Endodermal cell (in vitro differentiated cells): ENCODE results near the gene MMADHC. TPM values are rescaled to one million over a fixed set of nuclear protein-coding genes. Genes with fewer than 3 reads are reported as not detected.

Experiments
- DNase-seq: peaks from one replicate; pipeline ENCODE4 v3.0.0-alpha.2; 2017
- H3K27ac ChIP-seq: 2 replicates; pipeline ENCODE4 v1.5.1; 2013; ENCODE audit warnings: mild to moderate bottlenecking, low read depth, low read length, moderate library complexity
- H3K27me3 ChIP-seq: 2 replicates; pipeline ENCODE4 v1.6.1; 2013; ENCODE audit warnings: mild to moderate bottlenecking, low read length, moderate library complexity; ENCODE audit not compliant: insufficient read depth, control insufficient read depth, poor library complexity, severe bottlenecking
- H3K36me3 ChIP-seq: 2 replicates; pipeline ENCODE4 v1.7.0; 2013; ENCODE audit warnings: mild to moderate bottlenecking, low read length, moderate library complexity; ENCODE audit not compliant: control insufficient read depth, insufficient read depth
- H3K4me1 ChIP-seq: one replicate; pipeline ENCODE4 v1.7.0; 2013; ENCODE audit warnings: low read length; ENCODE audit not compliant: control insufficient read depth, insufficient read depth
- H3K4me3 ChIP-seq: 2 replicates; pipeline ENCODE4 v1.5.1; 2013; ENCODE audit warnings: mild to moderate bottlenecking, low read length, moderate library complexity
- H3K9ac ChIP-seq: 2 replicates; pipeline ENCODE4 v1.6.1; 2013; ENCODE audit warnings: mild to moderate bottlenecking, low read length, moderate library complexity; ENCODE audit not compliant: poor library complexity, severe bottlenecking; ENCODE audit errors: extremely low read depth
- H3K9me3 ChIP-seq: 2 replicates; pipeline ENCODE4 v1.6.1; 2013; ENCODE audit warnings: mild to moderate bottlenecking, low read length, moderate library complexity; ENCODE audit not compliant: control insufficient read depth
- H3K27ac Mint-ChIP-seq: 2 replicates; pipeline ENCODE4 v1.8.0; 2020; ENCODE audit warnings: mixed read lengths
- H3K27me3 Mint-ChIP-seq: 2 replicates; pipeline ENCODE4 v1.8.0; 2021; ENCODE audit warnings: mild to moderate bottlenecking, mixed read lengths; ENCODE audit not compliant: insufficient read depth
- H3K36me3 Mint-ChIP-seq: 2 replicates; pipeline ENCODE4 v1.8.0; 2020; ENCODE audit warnings: low read depth, mixed read lengths
- H3K4me1 Mint-ChIP-seq: 2 replicates; pipeline ENCODE4 v1.8.0; 2020; ENCODE audit warnings: mixed read lengths
- H3K4me3 Mint-ChIP-seq: 2 replicates; pipeline ENCODE4 v1.8.0; 2020; ENCODE audit warnings: mild to moderate bottlenecking, moderate library complexity, mixed read lengths
- H3K9me3 Mint-ChIP-seq: 2 replicates; pipeline ENCODE4 v1.8.0; 2020; ENCODE audit warnings: mild to moderate bottlenecking, mixed read lengths
- WGBS, 2 experiments: methylation state at CpG; one replicate each; pipeline versions ENCODE4 v1.1.5 to v1.1.7; 2013; ENCODE audit warnings: missing lambda C conversion rate in 2 of 2, mixed read lengths in 1 of 2; ENCODE audit not compliant: insufficient coverage in 1 of 2, insufficient read length in 1 of 2; 5-methylcytosine and 5-hydroxymethylcytosine counted together
- total RNA-seq, 2 donors: library from RNA; stranded (reverse); fragmentation: NEBNext Ultra II Directional in 1 of 2; extraction: Animal tissue kit (Norgen Biotek cat#: 25700) in 1 of 2; gene quantifications; 2 replicates in 1 of 2; 3 replicates in 1 of 2; pipeline ENCODE4 v1.2.1, GENCODE V29; 2021
- TF ChIP-seq, protein P1 (sequence below): fragments of 200-600 bp; sonication (generic); conservative IDR thresholded peaks from 2 replicates; pipeline ENCODE4 v1.5.0; 2021; ENCODE audit warnings: antibody characterized with exemption, mild to moderate bottlenecking

MMADHC gene
- total RNA-seq, 2 donors from 2014 or later, result 105 to 108 TPM

DNA sequence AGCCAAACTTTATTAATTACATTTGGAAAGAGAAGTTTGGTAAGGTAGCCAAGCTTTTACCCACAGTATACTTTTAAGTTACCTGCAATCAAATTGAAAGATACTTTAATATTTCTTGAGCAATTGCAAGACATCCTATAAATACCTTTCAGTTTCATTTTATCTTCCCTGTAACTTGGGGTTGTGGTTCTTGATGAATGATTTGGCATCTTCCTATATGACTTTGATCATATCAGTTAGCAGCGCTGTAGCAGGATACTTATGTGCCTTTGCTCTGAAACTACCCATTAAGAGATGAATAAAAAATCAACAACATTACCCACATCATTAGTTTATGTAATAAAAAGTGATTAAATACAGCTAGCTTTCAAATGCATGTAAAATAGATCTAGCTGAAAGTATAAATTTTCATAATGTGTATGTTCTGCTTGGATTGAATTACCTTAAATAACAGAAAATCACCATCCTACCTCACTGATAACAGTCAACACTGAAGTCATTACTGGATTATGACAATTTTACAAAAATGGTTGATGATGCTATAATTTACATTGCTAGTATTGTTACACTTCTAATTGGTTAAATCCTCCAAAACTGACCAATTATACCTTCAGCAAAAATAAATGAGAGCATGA is 50.4 kb downstream of the MMADHC start:
- no peak overlapping the region for H3K4me3 ChIP-seq
- TF ChIP-seq, protein P1, sequence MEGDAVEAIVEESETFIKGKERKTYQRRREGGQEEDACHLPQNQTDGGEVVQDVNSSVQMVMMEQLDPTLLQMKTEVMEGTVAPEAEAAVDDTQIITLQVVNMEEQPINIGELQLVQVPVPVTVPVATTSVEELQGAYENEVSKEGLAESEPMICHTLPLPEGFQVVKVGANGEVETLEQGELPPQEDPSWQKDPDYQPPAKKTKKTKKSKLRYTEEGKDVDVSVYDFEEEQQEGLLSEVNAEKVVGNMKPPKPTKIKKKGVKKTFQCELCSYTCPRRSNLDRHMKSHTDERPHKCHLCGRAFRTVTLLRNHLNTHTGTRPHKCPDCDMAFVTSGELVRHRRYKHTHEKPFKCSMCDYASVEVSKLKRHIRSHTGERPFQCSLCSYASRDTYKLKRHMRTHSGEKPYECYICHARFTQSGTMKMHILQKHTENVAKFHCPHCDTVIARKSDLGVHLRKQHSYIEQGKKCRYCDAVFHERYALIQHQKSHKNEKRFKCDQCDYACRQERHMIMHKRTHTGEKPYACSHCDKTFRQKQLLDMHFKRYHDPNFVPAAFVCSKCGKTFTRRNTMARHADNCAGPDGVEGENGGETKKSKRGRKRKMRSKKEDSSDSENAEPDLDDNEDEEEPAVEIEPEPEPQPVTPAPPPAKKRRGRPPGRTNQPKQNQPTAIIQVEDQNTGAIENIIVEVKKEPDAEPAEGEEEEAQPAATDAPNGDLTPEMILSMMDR, result no peak
- peaks cover 8% of the 10 kb centered on the region for H3K27me3 Mint-ChIP-seq
- no peak overlapping the region for H3K27ac ChIP-seq
- no peaks in the 10 kb centered on the region for H3K4me1 Mint-ChIP-seq
- no peak for DNase-seq
- no peak overlapping the region for H3K27ac Mint-ChIP-seq
- WGBS, 2 experiments, result 0% methylated on average over 1 of the region's 1 CpG; no CpG with 5 or more reads in 1 of the 2 experiments
- no peaks in the 10 kb centered on the region for H3K9me3 Mint-ChIP-seq
- no peaks in the 10 kb centered on the region for H3K36me3 ChIP-seq
- no peaks in the 10 kb centered on the region for H3K36me3 Mint-ChIP-seq
- H3K9me3 ChIP-seq, result no peaks in the 10 kb centered on the region
- H3K27me3 ChIP-seq, result peaks cover 7% of the 10 kb centered on the region
- H3K4me3 Mint-ChIP-seq, result no peak overlapping the region
- no peak overlapping the region for H3K9ac ChIP-seq
- no peaks in the 10 kb centered on the region for H3K4me1 ChIP-seq

DNA sequence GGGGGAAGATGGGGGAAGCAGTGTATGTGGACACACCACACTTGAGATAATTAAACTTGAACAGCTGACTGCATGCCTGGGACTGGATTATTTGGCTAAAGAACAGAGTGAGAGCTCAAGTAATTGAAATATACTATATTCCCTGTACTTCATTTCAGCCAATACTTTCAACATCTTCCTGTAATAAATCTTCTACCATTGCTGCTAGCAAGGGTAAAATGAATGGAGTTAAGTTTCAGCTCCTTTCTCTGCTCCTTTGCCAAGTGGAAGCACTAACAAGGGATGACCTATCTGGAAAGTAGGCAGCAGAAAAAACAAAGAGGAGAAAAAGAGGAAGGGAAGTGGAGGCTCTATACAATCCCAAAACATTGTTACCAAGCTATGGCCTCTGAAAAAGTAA is 50.9 kb downstream of the MMADHC start:
- peaks cover 8% of the 10 kb centered on the region for H3K27me3 Mint-ChIP-seq
- no peak overlapping the region for H3K9ac ChIP-seq
- H3K4me1 Mint-ChIP-seq, result no peaks in the 10 kb centered on the region
- no peaks in the 10 kb centered on the region for H3K36me3 Mint-ChIP-seq
- H3K9me3 ChIP-seq, result no peaks in the 10 kb centered on the region
- no peaks in the 10 kb centered on the region for H3K4me1 ChIP-seq
- no peak for DNase-seq
- no peak overlapping the region for H3K27ac ChIP-seq
- no peak overlapping the region for H3K4me3 ChIP-seq
- TF ChIP-seq, protein P1, result no peak
- no peak overlapping the region for H3K27ac Mint-ChIP-seq
- no peaks in the 10 kb centered on the region for H3K9me3 Mint-ChIP-seq
- no peak overlapping the region for H3K4me3 Mint-ChIP-seq
- peaks cover 7% of the 10 kb centered on the region for H3K27me3 ChIP-seq
- H3K36me3 ChIP-seq, result no peaks in the 10 kb centered on the region

DNA sequence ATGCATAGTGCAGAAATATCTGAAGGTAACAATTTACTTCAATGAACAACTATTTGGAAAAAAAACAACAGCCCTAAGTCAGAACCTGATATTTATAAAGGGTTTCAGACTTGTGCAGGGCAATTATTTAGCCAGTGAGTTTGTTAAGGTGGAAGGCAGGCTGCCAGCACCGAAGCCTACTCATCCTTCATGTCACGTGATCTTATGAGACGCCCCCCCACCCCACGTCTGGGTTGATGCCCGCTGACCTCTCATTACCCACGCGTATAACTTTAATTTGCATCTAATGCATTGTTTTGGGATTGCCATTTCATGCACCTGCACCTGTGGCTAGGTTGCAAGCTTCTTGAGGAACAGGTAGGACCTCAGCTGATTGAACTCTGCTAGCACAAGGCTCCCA is 52.9 kb downstream of the MMADHC start:
- Histone ChIP-seq H3K4me3 (no peak overlapping the region), H3K27me3 (peaks cover 7% of the 10 kb centered on the region), H3K4me1 (no peaks in the 10 kb centered on the region), H3K27ac (no peak overlapping the region), H3K9me3 (no peaks in the 10 kb centered on the region), H3K36me3 (no peaks in the 10 kb centered on the region), H3K9ac (no peak overlapping the region)
- no peaks in the 10 kb centered on the region for H3K4me1 Mint-ChIP-seq
- H3K9me3 Mint-ChIP-seq, result no peaks in the 10 kb centered on the region
- TF ChIP-seq, protein P1, result no peak
- H3K4me3 Mint-ChIP-seq, result no peak overlapping the region
- no peak for DNase-seq
- no peaks in the 10 kb centered on the region for H3K36me3 Mint-ChIP-seq
- peaks cover 8% of the 10 kb centered on the region for H3K27me3 Mint-ChIP-seq
- WGBS, 2 experiments, result 86% methylated on average over 7 of the region's 7 CpGs; no CpG with 5 or more reads in 1 of the 2 experiments
- H3K27ac Mint-ChIP-seq, result no peak overlapping the region
